Stimulated activated naive CD8-positive, alpha-beta T cell treated with anti-CD3 and anti-CD28 coated beads, Interleukin-15, Interleukin-2, amounts not matched to agents 100 U/mL and 50 U/mL, for 24 hours (primary cell): Measurements from ENCODE around the gene BCL11B.

ENCODE experiments used
- ATAC-seq: fragments of 150-1000 bp; cut with Tn5 transposase; one replicate; pipeline ENCODE4 v1.10.0; 2021
- DNase-seq: peaks from one replicate; pipeline ENCODE4 v3.0.0; 2021

Gene BCL11B

DNA sequence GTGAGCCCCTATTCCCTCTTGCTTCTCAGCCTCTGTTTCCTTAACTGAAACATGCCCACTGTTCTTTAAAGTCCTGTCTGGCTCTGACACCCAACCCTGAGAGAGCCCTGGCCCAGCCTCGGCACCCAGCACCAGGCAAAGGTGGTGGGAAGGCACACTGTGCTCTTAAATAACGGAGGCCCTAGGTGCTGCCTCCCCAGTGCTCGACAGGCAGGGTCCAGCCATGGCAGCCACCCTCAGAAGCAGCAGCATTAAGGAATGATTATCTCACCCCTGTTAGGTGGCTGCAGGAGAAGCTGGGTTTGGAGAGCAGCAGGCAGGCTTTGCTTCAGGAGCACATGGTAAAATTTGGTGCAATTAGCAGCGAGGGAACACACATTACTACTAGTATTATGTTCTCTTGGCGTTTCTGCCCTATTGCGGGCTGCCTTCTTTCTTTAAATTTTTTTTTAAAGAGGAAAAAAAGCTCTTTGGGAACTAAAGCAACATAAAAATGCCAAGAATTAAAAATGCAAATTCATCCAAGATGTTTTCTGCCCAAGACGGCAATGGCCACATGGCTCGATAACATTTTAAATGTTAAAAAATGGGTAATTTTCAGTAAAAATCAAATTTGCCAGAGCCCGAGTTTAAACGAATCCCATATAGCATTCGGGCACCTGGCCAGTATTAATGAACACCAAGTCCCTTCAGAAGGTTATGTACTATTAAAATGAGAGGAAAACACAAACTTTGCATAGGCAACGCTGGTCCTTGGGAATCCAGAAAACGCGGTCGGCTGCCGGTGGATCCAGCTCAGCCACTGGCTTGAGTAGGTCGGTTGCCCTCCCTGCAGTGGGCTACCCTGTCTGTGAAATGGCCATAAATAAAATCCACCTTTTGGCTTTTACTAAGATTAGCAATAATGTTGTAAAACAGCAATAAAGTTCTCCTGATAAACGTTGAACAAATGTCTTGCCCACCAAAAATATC is 152.2 kb downstream of the BCL11B start:
- no peak for DNase-seq
- ATAC-seq = no peak
